K562 (cell line): ENCODE results near the gene EPHB3. TPM values are rescaled to one million over a fixed set of nuclear protein-coding genes. Genes with fewer than 3 reads are reported as not detected.

Experiments used
- ATAC-seq: fragments of 200-7000 bp; cut with Tn5 transposase; 3 replicates; pipeline ENCODE4 v1.9.1; 2020; ENCODE audit warnings: moderate library complexity
- BruUV-seq: library from RNA; stranded (reverse); fragments of 400-500 nt; replicated peaks from 2 replicates; lab custom pipeline; 2021; lab: Mats Ljungman, UMichigan
- CTCF ChIA-PET: fragments of 300-600 bp; formaldehyde crosslinking; extraction: SDS; loops from one replicate; lab custom pipeline; 2021; ENCODE audit warnings: low intra/inter-chr PET ratio; lab: Yijun Ruan, JAX
- POLR2A ChIA-PET: fragments of 300-600, 350-650 bp; sonication (Branson Sonifier 250); formaldehyde crosslinking; extraction: SDS; loops from one replicate; lab custom pipeline; 2021; ENCODE audit warnings: antibody characterized with exemption, inconsistent platforms; lab: Yijun Ruan, JAX
- DNase-seq, 4 experiments: peaks; one replicate each; pipeline versions ENCODE4 v3.0.0 to v3.0.0-alpha.2; 2011 to 2018; ENCODE audit warnings: low spot score in 3 of 4, mixed read lengths in 3 of 4; ENCODE audit errors: extremely low read depth in 1 of 4
- FAIRE-seq: peaks from 2 replicates; lab custom pipeline; 2011; peaks lifted over from hg19 to GRCh38; lab: Jason Lieb, UNC
- H2AFZ ChIP-seq: 2 replicates; pipeline ENCODE4 v1.6.0; 2011; ENCODE audit warnings: low read depth, low read length, control low read depth, inconsistent platforms
- H3K27ac ChIP-seq: fragments of 200-600 bp; 3 replicates; pipeline ENCODE4 v1.8.0; 2011; ENCODE audit warnings: low read depth, mild to moderate bottlenecking, control low read depth, inconsistent platforms, low read length, moderate library complexity, mixed read lengths; ENCODE audit errors: extremely low read depth
- H3K27me3 ChIP-seq, 2 experiments: fragments of 300-600 bp in 1 of 2; 2 replicates in 1 of 2; 3 replicates in 1 of 2; pipeline versions ENCODE4 v1.6.0 to v1.8.0; 2011; ENCODE audit warnings: inconsistent platforms in 2 of 2, low read length in 2 of 2, mild to moderate bottlenecking in 1 of 2, mixed read lengths in 1 of 2, moderate library complexity in 1 of 2; ENCODE audit not compliant: control insufficient read depth in 2 of 2, insufficient read depth in 2 of 2
- H3K36me3 ChIP-seq: fragments of 300-600 bp; 3 replicates; pipeline ENCODE4 v1.8.0; 2011; ENCODE audit warnings: mild to moderate bottlenecking, low read length, inconsistent platforms; ENCODE audit not compliant: control insufficient read depth, insufficient read depth
- H3K4me1 ChIP-seq, 2 experiments: fragments of 200-600 bp in 1 of 2; replicated peaks in 1 of 2; 2 replicates in 1 of 2; 3 replicates in 1 of 2; pipeline versions ENCODE4 v1.5.1 to v1.8.0; 2011; ENCODE audit warnings: inconsistent platforms in 2 of 2, low read length in 2 of 2, mild to moderate bottlenecking in 1 of 2, mixed read lengths in 1 of 2, moderate library complexity in 1 of 2; ENCODE audit not compliant: control insufficient read depth in 2 of 2, insufficient read depth in 2 of 2
- H3K4me2 ChIP-seq: 2 replicates; pipeline ENCODE4 v1.6.1; 2011; ENCODE audit warnings: low read length, control low read depth, inconsistent platforms, mixed read lengths; ENCODE audit not compliant: insufficient read depth
- H3K4me3 ChIP-seq: fragments of 200-600 bp; sonication (generic), shearing (Covaris generic); 2 replicates; pipeline ENCODE4 v1.5.1; 2016; ENCODE audit warnings: control low read depth, inconsistent platforms
- H3K79me2 ChIP-seq: fragments of 200-600 bp; 3 replicates; pipeline ENCODE4 v1.8.0; 2011; ENCODE audit warnings: low read length, inconsistent platforms; ENCODE audit not compliant: control insufficient read depth, insufficient read depth
- H3K9ac ChIP-seq, 2 experiments: 2 replicates each; pipeline versions ENCODE4 v1.6.0 to v1.6.1; 2011; ENCODE audit warnings: low read depth in 2 of 2, low read length in 2 of 2, control low read depth in 1 of 2, inconsistent platforms in 1 of 2, mild to moderate bottlenecking in 1 of 2, mixed read lengths in 1 of 2; ENCODE audit not compliant: insufficient read depth in 1 of 2
- H3K9me1 ChIP-seq: one replicate; pipeline ENCODE4 v1.6.0; 2011; ENCODE audit warnings: inconsistent platforms, mild to moderate bottlenecking, low read length, moderate library complexity; ENCODE audit not compliant: control insufficient read depth, insufficient read depth
- H3K9me3 ChIP-seq: replicated peaks from 2 replicates; pipeline ENCODE4 v1.5.1; 2011; ENCODE audit warnings: low read depth, low read length, inconsistent platforms; ENCODE audit not compliant: control insufficient read depth, insufficient read depth
- H4K20me1 ChIP-seq: replicated peaks from 2 replicates; pipeline ENCODE4 v1.6.1; 2011; ENCODE audit warnings: low read length, inconsistent platforms, mixed read lengths; ENCODE audit not compliant: control insufficient read depth, insufficient read depth
- BRF1 ChIP-seq: IDR thresholded peaks from 3 replicates; pipeline ENCODE4 v1.6.1; 2011; ENCODE audit warnings: borderline replicate concordance, mild to moderate bottlenecking; ENCODE audit not compliant: insufficient read length; ENCODE audit errors: extremely low read depth
- KLF6 ChIP-seq: fragments of 250-450 bp; sonication (Bioruptor Pico); IDR thresholded peaks from 2 replicates; pipeline ENCODE4 v1.4.0; 2020; ENCODE audit warnings: mild to moderate bottlenecking, moderate library complexity, borderline replicate concordance
- PPARD ChIP-seq: fragments of 250-450 bp; sonication (Bioruptor Pico); IDR thresholded peaks from 2 replicates; pipeline ENCODE4 v1.8.0; 2022; ENCODE audit warnings: inconsistent platforms, mild to moderate bottlenecking, moderate library complexity
- SIN3A ChIP-seq, 2 experiments: fragments of 150-350 bp in 1 of 2; IDR thresholded peaks; 2 replicates each; pipeline ENCODE4 v1.6.1; 2011 to 2016; ENCODE audit warnings: borderline replicate concordance in 2 of 2, low read depth in 2 of 2, low read length in 2 of 2, mild to moderate bottlenecking in 2 of 2, moderate library complexity in 2 of 2; ENCODE audit not compliant: control insufficient read depth in 1 of 2
- SMC3 ChIP-seq: conservative IDR thresholded peaks from 2 replicates; pipeline ENCODE4 v1.6.1; 2011; ENCODE audit warnings: low read depth, low read length, improper control_type of control experiment; ENCODE audit not compliant: insufficient read depth
- SNRNP70 ChIP-seq: fragments of 200-400 bp; formaldehyde crosslinking; optimal IDR thresholded peaks from 2 replicates; pipeline ENCODE3; 2017; ENCODE audit warnings: low read depth, low read length
- TAF7 ChIP-seq: fragments of 450-650 bp; IDR thresholded peaks from 2 replicates; pipeline ENCODE4 v1.6.1; 2016; ENCODE audit warnings: missing genetic modification characterization, missing compliant biosample characterization
- ZNF140 ChIP-seq: fragments of 250-450 bp; sonication (Bioruptor Pico); IDR thresholded peaks from 2 replicates; pipeline ENCODE4 v1.8.0; 2021; ENCODE audit warnings: moderate library complexity, mild to moderate bottlenecking, inconsistent platforms
- WGBS: fragments of 100-300 bp; shearing (Covaris generic); methylation state at CpG from one replicate; pipeline ENCODE4 v1.1.6; 2016; ENCODE audit warnings: low coverage, mixed read lengths; ENCODE audit not compliant: insufficient coverage; ENCODE audit errors: missing lambda C conversion rate; 5-methylcytosine and 5-hydroxymethylcytosine counted together
- in situ Hi-C: fragments of 300-500 bp; cut with MboI; formaldehyde crosslinking; loops from 4 replicates; pipeline ENCODE4 v1.15.0; 2018; ENCODE audit warnings: inconsistent platforms, mixed read lengths
- intact Hi-C: fragments of 100-400 bp; cut with micrococcal nuclease; formaldehyde crosslinking; loops from 2 replicates; pipeline ENCODE4 v1.14.2; 2022
- polyA plus RNA-seq, 8 experiments: library from polyadenylated mRNA; depleted of rRNA in 4 of 8; stranded (reverse) in 5 of 8; unstranded in 3 of 8; fragments of >200 nt; fragmentation: Nextera tagmentation in 2 of 8; fragmentation: Illumina TruSeq in 1 of 8; extraction: Ambion mirVana in 2 of 8; extraction: Trizol in 1 of 8; gene quantifications; 2 replicates each; pipeline versions ENCODE4 v1.2.1 to v1.2.3, GENCODE V29; 2011 to 2014; ENCODE audit warnings: inconsistent platforms in 1 of 8, missing spikeins in 1 of 8
- total RNA-seq, 7 experiments: library from RNA; depleted of rRNA in 6 of 7; stranded (reverse); fragments of >200 nt in 6 of 7; fragmentation: Illumina TruSeq in 2 of 7; extraction: Trizol in 2 of 7; gene quantifications; 2 replicates each; pipeline versions ENCODE4 v1.2.1 to v1.2.3, GENCODE V29; 2011 to 2021; ENCODE audit warnings: low replicate concordance in 1 of 7
- TF ChIP-seq, protein P1 (sequence below), 2 experiments: fragments of 450-650 bp; IDR thresholded peaks; 2 replicates each; pipeline ENCODE4 v1.6.1; 2016
- TF ChIP-seq, protein P2 (sequence below): fragments of 150-350 bp; IDR thresholded peaks from 2 replicates; pipeline ENCODE4 v1.6.1; 2014; ENCODE audit warnings: low read depth, mild to moderate bottlenecking, low read length, borderline replicate concordance
- TF ChIP-seq, protein P3 (sequence below): sonication (generic); formaldehyde crosslinking; IDR thresholded peaks from 2 replicates; pipeline ENCODE4 v1.8.0; 2022; ENCODE audit warnings: missing genetic modification reagents, mild to moderate bottlenecking, borderline replicate concordance
- TF ChIP-seq, protein P4 (sequence below): fragments of 450-650 bp; IDR thresholded peaks from 2 replicates; pipeline ENCODE4 v1.6.1; 2016; ENCODE audit warnings: missing biosample characterization, missing genetic modification characterization
- TF ChIP-seq, protein P5 (sequence below): sonication (generic); formaldehyde crosslinking; IDR thresholded peaks from 2 replicates; pipeline ENCODE4 v1.8.0; 2022; ENCODE audit warnings: mild to moderate bottlenecking, missing genetic modification reagents

The EPHB3 gene
- total and polyA plus RNA-seq, 9 of the 15 experiments (the other 6 are each of a cell fraction or from before 2014, with no cell fraction given) = not detected

DNA sequence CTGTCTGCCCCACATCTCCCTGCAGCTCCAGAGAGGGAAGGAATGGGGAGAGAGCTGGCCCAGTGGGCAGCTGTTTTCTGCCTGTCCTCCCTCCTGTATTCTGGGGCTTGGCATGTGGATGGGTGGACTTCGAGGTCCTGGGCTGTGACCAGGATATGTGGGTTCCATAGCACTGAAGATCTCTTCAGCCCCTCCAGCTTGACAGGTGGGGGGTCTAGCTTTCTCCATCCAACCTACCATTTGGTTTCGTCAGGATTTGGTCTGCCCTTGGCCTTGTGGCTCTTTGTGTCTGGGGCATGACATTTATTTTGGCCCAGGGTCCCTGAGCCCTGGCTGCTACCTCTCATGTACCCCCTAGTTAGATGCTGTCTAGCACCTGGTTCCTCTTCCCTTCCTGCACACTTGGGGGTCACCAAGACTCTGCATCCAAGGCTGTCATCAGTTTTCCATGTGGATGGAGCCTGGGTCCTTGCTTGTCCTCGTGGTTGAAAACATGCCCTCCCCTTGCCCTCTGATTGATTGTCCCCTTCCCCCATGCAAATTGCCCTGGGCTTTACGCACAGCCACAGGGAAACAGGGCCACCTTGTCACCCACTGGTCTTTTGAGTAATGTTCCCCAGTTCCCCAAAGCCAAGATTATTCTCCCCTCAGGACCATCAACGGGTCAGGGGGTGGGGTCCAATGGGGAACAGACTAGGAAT lies 3.2 kb downstream of the EPHB3 start:
- H3K27ac ChIP-seq = no peak overlapping the region
- FAIRE-seq = no peak
- ChIA-PET POLR2A (interaction anchor here (0.6 to 0.9 kb wide), 3 partner anchors 8 to 214 kb away, joined by 3 to 5 read pairs (median 3); no protein-coding TSS in a partner anchor), CTCF (no interaction called here)
- TF ChIP-seq, protein P1, sequence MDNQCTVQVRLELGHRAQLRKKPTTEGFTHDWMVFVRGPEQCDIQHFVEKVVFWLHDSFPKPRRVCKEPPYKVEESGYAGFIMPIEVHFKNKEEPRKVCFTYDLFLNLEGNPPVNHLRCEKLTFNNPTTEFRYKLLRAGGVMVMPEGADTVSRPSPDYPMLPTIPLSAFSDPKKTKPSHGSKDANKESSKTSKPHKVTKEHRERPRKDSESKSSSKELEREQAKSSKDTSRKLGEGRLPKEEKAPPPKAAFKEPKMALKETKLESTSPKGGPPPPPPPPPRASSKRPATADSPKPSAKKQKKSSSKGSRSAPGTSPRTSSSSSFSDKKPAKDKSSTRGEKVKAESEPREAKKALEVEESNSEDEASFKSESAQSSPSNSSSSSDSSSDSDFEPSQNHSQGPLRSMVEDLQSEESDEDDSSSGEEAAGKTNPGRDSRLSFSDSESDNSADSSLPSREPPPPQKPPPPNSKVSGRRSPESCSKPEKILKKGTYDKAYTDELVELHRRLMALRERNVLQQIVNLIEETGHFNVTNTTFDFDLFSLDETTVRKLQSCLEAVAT (IDR thresholded peaks at IDR 0.05) = no peak
- no peak for TF ChIP-seq KLF6 (CRISPR knock-in tag)
- TF ChIP-seq SIN3A (IDR thresholded peaks at IDR 0.05; ENCODE audit: borderline replicate concordance in 2 of 2, control insufficient read depth in 1 of 2, low read depth in 2 of 2, low read length in 2 of 2) = no peak
- TF ChIP-seq TAF7 (tag) = no peak
- no peak for TF ChIP-seq PPARD
- TF ChIP-seq, protein P2, sequence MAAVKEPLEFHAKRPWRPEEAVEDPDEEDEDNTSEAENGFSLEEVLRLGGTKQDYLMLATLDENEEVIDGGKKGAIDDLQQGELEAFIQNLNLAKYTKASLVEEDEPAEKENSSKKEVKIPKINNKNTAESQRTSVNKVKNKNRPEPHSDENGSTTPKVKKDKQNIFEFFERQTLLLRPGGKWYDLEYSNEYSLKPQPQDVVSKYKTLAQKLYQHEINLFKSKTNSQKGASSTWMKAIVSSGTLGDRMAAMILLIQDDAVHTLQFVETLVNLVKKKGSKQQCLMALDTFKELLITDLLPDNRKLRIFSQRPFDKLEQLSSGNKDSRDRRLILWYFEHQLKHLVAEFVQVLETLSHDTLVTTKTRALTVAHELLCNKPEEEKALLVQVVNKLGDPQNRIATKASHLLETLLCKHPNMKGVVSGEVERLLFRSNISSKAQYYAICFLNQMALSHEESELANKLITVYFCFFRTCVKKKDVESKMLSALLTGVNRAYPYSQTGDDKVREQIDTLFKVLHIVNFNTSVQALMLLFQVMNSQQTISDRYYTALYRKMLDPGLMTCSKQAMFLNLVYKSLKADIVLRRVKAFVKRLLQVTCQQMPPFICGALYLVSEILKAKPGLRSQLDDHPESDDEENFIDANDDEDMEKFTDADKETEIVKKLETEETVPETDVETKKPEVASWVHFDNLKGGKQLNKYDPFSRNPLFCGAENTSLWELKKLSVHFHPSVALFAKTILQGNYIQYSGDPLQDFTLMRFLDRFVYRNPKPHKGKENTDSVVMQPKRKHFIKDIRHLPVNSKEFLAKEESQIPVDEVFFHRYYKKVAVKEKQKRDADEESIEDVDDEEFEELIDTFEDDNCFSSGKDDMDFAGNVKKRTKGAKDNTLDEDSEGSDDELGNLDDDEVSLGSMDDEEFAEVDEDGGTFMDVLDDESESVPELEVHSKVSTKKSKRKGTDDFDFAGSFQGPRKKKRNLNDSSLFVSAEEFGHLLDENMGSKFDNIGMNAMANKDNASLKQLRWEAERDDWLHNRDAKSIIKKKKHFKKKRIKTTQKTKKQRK = no peak
- no peak for TF ChIP-seq SMC3
- TF ChIP-seq, protein P3, sequence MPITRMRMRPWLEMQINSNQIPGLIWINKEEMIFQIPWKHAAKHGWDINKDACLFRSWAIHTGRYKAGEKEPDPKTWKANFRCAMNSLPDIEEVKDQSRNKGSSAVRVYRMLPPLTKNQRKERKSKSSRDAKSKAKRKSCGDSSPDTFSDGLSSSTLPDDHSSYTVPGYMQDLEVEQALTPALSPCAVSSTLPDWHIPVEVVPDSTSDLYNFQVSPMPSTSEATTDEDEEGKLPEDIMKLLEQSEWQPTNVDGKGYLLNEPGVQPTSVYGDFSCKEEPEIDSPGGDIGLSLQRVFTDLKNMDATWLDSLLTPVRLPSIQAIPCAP (CRISPR knock-in tag) = no peak
- TF ChIP-seq, protein P4, sequence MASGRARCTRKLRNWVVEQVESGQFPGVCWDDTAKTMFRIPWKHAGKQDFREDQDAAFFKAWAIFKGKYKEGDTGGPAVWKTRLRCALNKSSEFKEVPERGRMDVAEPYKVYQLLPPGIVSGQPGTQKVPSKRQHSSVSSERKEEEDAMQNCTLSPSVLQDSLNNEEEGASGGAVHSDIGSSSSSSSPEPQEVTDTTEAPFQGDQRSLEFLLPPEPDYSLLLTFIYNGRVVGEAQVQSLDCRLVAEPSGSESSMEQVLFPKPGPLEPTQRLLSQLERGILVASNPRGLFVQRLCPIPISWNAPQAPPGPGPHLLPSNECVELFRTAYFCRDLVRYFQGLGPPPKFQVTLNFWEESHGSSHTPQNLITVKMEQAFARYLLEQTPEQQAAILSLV = no peak
- TF ChIP-seq ZNF140 (CRISPR knock-in tag) = no peak
- TF ChIP-seq, protein P5, sequence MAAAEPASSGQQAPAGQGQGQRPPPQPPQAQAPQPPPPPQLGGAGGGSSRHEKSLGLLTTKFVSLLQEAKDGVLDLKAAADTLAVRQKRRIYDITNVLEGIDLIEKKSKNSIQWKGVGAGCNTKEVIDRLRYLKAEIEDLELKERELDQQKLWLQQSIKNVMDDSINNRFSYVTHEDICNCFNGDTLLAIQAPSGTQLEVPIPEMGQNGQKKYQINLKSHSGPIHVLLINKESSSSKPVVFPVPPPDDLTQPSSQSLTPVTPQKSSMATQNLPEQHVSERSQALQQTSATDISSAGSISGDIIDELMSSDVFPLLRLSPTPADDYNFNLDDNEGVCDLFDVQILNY (CRISPR knock-in tag) = no peak
- TF ChIP-seq SNRNP70 = no peak
- no peak for TF ChIP-seq BRF1
- H3K4me1 ChIP-seq = peaks cover 0 to 22% of the 10 kb centered on the region in 2 experiments; a peak in 2 of 5 replicates
- H3K4me2 ChIP-seq = no peak overlapping the region
- H3K9me1 ChIP-seq = no peaks in the 10 kb centered on the region
- H3K9me3 ChIP-seq = no peaks in the 10 kb centered on the region
- no peak for DNase-seq
- H3K9ac ChIP-seq = no peak overlapping the region
- no TSS peak for BruUV-seq
- no peak for ATAC-seq
- no peaks in the 10 kb centered on the region for H3K79me2 ChIP-seq
- no peak overlapping the region for H2AFZ ChIP-seq
- H3K36me3 ChIP-seq = no peaks in the 10 kb centered on the region
- in situ Hi-C loops (no loop called here), intact Hi-C loops (no loop called here)
- WGBS = 0% methylated on average over 5 of the region's 5 CpGs
- 0 out of 2 replicates have a peak, but pooled peaks cover 8% of the 10 kb centered on the region for H4K20me1 ChIP-seq
- H3K4me3 ChIP-seq = no peak overlapping the region
- H3K27me3 ChIP-seq = peaks cover 37 to 78% of the 10 kb centered on the region in 2 experiments
